Activated CD4-positive, alpha-beta T cell treated with anti-CD3 and anti-CD28 coated beads, Interleukin-2, amount 50 U/mL, for 1 hour (primary cell): ENCODE data around the gene DGCR6.
"Not testable (repeated sequence)": the region's sequence is repeated elsewhere in the genome, so short reads cannot be mapped to it uniquely, and the experiment has no call there.

Experiments used
- DNase-seq: peaks from one replicate; pipeline ENCODE4 v3.0.0-alpha.2; 2020

Gene DGCR6

DNA sequence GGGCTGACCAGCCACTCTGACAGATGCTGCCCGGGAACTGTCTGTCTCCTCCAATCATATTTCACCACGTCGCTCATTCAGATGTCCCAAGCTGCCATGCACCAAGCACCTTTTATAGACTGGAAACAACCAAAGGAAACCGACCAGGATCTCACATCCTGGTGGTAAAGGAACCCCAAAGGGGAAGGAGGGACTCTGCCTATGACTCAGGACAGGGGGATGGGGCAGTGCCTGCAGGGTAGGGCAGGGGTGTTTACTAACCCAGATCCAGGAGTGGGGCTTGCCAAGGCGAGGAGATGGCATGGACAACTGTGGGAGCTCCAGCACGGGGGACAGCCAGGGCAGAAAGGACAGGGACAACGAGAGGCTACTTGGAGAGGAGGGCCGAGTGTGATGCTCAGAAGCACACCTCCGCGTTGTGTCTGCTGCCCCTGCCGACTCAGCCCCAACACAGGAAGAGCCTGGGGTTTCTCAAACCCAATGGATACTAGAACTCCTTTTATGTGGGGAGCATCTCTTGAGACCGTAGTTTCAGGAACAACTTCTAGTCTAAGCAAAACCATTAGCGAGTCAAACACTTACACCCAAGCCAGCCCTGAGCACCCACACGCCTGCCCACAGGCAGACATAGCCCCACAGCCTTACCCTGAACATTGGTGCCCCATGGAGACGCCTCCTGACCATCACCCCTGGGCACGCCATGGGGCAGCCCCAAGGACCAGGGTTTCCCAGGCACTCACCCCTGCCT is 26.0 kb downstream of the DGCR6 start:
- DNase-seq, result no peak

DNA sequence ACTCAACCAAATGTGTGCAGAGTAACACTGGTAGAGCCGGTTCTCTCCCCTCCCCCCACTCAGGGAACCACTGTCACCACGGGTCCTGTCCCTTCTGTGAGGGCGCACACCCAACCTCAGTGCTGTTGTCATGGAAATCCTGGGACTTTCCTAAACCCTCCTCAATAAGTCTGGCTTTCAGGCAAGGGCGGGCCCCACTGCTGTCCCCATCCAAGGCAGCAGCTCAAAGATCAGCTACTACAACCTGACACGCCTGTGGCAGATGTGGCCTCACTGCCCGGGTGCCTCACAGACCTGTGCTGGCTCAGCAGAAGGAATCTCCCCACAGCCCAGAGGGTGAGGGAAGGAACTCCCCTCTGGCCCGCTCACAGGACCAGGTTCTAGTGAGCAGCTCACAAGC is 27.8 kb downstream of the DGCR6 start:
- DNase-seq, result no peak

DNA sequence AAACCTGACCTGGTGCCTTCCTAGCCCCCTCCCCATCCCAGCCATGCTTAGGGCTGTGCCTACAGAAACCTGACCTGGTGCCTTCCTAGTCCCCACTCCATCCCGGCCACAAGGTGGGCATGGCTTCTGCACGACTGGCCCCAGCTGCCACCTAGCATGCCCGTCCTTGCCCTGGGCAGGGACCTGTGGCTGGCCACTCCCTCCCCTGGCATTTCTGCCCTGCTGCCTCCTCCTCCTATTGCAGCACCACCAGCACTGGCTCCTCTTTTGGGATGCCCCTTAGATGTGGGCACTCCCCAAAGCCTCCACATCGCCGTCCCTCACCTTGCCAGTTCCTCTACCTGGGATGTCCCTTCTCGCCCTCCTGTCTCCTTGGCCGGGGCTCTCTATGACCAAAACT is 28.6 kb downstream of the DGCR6 start:
- not testable (repeated sequence) for DNase-seq

DNA sequence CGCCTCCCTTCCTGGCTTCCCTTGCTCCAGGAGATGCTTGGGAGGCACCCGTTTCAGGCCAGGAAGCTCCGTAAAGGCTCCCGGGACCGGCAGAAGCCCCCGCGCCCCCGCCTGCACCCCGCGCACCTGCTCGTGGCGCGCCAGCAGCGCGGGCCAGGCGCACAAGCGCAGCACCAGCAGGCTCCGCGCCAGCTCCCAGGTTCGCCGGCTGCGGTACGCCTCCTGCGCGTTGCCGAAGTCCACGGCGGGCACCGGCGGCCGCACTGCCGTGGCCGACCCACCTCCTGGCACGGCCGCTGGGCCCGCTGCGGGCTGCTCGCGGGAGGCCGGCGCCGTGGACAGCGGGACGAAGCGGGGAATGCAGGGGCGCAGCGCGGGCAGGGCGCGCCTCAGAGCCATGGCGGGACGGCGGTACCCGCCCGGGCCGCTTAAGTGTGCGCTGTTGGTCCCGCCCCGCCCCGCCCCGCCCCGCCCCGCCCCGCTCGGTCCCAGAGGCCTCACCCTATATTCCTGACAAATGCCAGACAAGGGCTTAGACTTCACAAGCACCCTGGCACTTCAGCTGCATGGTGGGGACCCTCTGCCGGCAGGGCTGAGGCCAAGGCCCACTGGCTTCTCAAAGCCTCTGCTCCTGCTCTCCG is 29.9 kb downstream of the DGCR6 start, which contains the start of gene PRODH:
Gene PRODH (minus strand): TSS at position 405 of the 641 bp plus-strand sequence. CDS start 6 bp downstream, at position 399.
- DNase-seq, result no peak

DNA sequence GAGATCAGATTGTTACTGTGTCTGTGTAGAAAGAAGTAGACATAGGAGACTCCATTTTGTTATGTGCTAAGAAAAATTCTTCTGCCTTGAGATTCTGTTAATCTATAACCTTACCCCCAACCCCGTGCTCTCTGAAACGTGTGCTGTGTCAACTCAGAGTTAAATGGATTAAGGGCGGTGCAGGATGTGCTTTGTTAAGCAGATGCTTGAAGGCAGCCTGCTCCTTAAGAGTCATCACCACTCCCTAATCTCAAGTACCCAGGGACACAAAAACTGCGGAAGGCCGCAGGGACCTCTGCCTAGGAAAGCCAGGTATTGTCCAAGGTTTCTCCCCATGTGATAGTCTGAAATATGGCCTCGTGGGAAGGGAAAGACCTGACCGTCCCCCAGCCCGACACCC is 32.6 kb downstream of the DGCR6 start:
- DNase-seq, result not testable (repeated sequence)

DNA sequence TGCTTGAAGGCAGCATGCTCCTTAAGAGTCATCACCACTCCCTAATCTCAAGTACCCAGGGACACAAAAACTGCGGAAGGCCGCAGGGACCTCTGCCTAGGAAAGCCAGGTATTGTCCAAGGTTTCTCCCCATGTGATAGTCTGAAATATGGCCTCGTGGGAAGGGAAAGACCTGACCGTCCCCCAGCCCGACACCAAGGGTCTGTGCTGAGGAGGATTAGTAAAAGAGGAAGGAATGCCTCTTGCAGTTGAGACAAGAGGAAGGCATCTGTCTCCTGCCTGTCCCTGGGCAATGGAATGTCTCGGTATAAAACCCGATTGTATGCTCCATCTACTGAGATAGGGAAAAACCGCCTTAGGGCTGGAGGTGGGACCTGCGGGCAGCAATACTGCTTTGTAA is 41.0 kb downstream of the DGCR6 start:
- DNase-seq, result not testable (repeated sequence)

DNA sequence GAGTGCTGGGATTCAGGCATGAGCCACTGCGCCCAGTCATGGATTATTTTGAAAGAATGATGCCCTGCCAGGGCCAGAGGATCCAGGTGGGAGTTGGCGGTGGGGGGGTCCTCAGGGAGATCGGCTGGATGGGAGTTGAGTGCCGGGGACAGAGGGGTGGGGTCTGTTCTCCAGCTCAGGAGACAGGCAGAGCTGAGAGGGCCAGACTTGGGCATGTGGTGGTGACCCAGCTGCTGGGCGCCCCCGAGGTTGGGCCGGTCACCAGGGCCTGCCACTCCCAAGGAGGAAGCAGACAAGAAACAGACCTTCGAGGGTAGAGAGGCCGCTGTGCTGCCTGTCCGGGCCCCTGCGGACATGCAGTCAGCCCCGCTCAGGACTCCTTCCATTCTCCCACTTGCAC is 41.8 kb downstream of the DGCR6 start:
- DNase-seq, result no peak

DNA sequence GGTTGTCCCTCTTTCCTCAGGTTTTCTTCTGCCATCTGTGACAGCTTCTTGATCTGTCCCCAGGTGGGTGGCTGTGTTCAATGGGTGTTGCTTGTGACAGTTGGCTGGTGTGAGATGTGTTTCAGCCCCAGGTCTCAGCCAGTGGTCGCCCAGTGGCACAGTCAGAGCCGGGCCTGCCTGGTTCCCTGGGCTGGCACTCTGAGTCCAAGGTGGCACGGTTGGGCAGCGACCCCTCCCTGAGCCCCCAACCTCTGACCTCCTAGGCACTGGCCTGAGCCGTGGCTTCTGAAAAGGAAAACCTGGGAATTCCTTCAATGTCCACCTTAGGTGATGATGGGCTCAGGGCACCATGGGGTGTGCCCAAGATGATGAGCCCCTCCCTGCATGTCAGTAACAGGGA is 44.0 kb downstream of the DGCR6 start:
- DNase-seq, result no peak

DNA sequence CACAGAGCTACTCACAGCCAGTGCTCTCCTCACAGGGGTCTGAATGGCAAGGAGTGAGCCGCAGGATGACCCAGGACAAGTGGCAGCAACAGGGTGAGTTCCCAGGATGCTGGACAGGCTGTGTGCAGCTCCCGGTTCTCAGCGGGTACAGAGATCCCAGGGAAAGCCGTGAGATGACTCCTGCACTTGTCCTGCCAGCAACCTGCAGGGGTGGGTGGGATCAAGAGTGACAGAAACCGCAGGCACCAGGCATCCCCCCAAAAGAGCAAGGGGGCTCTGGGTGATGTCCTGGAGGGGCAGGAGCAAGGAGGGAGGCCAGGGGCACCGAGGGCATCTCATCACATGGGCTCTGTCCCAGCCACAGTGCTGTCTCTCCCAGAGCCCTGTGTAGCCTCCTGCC is 45.9 kb downstream of the DGCR6 start:
- DNase-seq, result no peak

DNA sequence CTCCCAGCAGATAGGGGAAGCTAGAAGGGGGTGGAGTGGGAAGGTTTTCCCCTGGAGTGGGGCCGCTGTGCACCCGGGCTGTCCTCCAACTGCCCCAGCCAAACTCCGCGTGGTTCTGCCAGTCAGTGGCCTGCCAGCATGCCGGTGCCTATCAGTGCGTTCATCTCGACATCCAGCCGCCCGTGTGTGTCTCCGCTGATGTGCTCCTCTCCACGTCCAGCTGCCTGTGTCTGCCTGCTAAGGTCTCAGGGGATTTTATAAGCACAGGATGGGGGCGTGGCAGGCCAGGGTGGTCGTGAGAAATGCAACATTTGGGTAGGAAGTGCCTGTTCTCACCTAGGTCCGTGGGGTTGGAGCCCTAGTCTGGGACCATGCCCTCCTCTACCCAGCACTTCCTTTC is 47.0 kb downstream of the DGCR6 start:
- DNase-seq, result not testable (repeated sequence)

DNA sequence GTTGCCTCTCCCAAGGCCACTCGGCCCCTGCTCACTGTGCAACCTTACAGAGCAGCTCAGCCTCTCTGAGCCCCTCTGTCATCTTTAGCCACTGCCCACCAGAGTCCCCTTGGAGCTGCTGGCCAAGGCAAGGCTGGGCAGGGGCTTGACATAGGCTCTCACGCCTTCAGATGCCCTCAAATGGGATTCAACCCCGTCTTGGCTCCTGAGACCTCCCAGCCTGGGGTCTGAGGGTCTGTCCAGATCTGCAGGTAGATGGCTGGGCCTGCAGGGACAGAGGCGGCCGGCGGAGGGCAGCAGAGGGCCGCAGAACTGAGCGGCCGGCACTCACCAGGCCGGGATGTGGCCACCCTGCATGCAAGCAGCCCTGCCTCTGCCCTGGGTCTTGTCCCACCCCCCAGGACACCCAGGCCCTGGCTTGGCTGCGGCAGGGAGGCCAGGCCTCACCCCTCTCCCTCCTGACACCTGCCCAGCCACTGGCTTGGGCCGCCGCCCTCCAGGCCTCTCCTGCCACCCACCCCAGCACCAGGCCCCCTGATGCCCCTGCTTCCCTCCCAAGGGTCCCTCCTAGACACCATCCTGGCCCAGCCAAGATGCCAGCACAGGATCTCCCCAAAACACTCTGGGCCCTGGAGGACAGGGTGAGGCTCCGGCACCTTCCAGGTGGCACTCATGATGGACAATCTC is 48.3 kb downstream of the DGCR6 start:
- peak; percentile 46 for DNase-seq

DNA sequence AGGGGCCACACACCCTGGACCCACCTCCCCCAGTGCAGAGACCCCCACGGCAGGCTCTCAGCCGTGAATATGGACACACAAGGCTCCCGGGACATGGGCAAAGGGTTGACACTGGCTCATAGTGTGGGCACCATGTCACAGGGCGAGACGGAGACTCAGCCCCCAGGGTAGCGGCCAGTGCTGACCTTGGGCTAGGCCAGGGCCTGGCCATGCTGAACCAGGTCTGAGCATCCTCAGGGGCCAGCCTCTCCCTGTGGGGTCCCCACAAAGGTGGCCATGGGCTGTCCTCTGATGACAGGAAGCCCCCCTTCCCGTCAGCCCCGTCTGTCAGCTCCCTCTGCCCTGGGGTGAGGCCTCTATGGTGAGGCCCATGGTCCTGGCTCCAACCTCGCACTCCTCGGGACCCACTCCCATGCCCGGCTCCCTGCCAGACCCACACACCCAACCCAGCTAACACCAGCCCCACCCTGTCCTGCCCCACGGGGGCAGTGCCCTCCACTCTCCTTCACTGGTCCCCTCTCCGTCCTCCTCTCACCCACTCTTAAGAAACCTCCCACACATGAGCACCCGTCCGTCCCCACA is 49.0 kb downstream of the DGCR6 start:
- no peak for DNase-seq

DNA sequence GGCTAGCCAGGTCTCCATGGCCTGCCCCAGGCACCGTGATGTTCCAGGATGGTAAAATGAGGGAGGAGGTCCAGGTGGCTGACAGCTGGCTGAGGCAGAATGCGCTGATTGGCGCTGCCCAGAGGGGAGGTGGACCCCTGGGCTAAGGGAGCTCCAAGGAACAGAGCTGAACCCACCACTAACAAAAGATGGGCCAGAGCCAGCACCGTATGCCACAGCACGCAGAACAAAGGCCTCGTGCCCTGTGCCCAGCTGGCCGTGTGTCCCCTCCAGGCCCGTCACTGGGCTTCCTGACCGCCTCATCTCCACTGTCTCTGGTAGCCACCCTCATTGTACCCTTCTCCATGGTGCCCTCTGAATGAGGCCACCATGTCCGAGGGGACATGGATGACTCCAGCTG is 49.6 kb downstream of the DGCR6 start:
- DNase-seq, result no peak

DNA sequence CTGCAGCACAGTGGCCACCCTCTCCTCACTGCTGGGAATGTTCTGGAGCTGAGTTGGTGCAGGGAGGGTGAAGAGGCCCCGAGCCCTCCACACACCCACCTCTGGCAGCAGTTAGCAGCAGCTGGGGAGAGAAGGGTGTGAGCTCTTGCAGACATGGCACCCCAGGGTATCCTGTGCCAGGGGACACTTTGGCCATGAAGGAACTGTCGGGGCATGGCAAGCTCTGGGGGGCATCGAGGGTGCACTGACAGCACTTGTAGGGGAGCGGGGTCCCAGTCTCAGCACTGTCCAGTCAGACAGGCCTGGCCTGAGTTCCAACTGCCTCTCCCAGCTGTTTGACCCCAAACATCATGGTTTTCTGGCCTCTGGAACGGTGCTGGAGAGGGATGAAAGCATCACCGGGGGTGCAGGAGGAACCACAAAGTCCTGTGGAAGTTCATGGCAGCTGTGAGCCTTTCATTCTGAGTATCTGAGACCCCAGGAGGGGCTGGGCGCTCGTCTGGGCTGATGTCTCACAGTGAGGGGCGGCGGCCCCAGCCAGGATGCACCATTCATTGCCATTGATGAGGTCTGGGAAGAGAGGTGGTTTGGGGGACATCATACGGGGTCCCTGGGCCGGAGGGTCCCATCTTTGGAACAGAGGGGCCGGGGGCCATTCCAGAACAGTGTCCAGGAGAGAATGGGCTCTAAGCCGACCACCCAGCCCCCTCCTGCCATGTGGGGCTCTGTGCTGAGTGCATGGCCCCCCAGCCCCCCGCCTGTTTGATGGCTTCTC is 50.2 kb downstream of the DGCR6 start:
- not testable (repeated sequence) for DNase-seq

DNA sequence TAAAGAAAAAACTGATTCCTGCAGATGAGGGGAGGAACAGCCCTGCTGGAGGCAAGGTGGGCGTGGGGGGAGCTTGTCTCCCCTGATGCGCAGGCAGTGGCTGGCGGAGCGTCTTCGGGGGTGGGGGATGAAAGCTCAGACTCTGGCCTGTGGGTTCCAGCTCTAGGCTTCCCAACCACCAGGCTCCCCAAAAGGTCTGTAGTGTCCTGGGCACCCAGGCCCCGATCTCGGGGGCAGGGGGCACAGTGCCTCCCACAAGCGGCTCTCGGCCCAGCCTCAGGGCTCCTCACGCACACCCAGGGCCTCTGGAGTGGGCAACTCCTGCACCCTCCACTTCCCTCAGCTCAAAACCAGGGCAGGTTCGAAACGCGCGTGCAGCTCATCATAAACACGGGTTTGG is 50.8 kb downstream of the DGCR6 start:
- DNase-seq, result not testable (repeated sequence)

DNA sequence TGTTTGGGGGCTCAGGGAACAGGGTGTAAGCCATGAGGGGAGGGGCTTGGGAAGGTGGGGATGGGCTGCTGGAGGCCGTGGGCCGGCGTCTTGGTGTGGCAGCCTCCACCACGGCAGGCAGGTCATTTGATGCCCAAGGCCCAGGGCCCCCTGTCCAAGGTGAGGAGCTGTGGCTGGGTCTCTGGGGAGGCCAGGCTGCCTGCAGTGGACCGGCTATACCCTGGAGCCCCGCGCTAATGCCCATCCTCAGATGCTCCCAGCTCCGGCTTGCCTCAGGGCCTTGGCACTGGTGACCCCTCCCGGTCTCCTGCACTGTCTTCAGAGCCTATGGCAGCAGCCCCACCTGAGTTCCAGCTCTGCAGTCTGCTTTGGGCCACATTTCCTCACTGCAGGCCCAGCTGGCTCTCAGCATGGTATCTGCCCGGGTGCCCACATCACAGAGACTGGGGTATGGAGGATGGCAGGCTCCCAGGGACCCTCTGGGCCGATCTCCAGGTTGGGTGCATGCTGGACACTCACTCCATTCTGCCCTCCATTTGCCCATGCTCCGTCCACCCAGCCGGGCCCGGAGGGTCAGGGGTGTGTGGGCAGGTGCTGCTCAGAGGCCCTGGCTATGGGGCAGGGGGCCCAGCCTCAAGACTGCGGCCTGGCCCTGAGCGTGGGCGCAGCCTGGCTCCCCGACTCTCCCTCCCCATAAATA is 51.7 kb downstream of the DGCR6 start:
- not testable (repeated sequence) for DNase-seq

DNA sequence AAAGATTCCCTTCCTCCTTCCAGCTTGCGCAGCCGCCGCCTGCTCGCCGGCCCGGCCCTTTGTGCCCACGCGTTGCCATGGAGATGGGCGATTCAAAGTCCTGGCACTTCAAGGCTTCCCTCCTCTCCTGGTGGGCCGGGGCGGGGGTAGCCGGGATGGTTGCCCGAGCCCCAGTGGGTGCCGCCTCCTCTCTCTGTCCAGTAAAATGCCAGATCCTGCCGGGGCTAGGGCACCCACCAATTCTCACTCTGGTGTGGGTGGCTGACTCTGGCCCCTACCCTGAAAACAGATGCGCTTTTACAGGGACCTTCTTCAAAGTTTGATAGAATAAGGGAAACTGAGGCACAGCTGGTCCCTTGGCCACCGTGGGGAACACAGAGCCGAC is 52.2 kb downstream of the DGCR6 start:
- not testable (repeated sequence) for DNase-seq

DNA sequence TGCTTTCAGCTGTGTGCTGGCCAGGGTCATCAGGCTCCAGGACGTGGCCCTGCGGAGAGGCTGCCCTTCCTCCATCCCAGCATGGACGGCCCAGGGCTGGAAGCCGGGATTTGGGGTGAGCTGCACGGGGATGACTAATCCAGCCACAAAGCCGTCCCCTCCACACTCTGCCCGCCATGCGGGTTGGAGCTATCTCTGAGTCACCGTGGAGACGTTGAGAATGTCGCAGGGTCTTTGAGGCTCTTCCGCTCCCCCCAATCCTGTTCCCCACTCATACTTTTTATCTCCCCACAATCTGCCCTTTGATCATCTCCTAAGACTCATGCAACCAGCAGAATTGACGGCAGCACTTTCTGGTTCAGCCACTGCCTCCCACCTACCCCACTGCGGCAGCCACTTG is 52.6 kb downstream of the DGCR6 start:
- not testable (repeated sequence) for DNase-seq

DNA sequence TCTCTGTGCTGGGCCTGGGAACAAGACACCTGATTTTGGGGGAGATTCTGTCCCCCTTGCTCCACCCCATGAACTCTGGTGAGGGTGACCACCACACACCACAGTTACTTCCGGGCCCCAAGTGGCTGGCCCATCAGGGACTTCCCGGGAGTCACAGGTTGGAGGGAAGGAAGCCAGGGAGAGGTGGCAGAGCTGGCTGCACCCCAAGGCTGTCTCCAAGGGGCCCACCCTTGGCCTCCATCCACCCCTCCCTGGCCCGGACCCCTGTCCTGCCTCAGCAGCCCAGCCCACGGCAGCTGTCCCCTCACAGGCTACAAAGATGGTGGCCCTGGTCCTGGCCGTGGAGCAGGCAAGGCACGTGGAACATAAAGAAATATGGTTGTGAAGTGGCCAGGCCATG is 53.1 kb downstream of the DGCR6 start:
- not testable (repeated sequence) for DNase-seq

DNA sequence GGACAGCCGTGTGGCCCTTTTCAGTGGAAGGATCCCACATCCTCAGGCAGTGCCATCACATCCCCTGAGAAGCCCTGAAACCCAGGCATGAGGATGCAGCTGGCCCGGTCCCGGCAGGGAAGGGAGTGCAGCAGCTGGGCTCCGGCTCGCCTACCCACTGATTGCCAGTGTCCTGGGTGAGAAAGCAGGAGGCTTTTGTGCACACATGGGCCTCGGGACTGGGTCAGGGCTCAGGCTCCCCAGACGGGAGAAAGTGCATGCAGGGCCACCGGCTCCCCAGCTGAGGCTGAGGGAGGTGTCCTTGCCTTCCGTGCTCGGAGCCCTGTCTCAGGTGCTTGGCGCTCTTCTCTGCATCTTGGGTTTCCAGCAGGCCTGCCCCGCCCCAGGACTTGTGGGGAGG is 53.6 kb downstream of the DGCR6 start:
- not testable (repeated sequence) for DNase-seq

DNA sequence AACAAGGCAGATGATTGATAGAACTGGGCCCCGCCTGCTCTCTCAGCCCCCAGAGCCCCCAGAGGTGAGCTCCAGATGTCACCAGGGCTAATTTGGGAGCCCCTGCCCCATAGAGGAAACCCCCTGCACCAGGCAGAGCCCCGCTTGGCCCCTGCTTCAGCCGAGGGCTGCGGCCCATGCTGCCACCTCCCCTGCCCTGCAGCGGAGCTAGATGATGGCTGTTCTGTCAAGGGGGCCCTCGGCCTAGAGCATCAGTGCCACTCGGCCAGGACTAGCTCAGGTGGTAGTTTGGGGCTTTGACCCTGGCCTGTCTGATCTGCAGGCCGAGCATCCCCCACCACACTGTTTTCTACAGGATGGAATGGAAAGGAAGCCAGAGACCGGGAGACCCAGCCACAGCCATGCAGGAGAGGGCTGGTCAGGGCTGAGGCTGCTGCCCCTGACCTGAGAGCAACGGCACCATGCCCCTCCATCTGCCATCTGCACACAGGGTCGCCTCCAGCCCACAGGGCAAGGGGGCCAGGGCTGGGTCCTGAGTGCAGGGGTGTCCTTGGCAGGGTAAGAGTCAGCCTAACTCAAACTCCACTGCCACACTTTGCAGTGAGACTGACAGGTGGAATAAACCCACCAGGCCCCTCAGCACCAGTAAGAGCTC is 54.2 kb downstream of the DGCR6 start:
- not testable (repeated sequence) for DNase-seq

DNA sequence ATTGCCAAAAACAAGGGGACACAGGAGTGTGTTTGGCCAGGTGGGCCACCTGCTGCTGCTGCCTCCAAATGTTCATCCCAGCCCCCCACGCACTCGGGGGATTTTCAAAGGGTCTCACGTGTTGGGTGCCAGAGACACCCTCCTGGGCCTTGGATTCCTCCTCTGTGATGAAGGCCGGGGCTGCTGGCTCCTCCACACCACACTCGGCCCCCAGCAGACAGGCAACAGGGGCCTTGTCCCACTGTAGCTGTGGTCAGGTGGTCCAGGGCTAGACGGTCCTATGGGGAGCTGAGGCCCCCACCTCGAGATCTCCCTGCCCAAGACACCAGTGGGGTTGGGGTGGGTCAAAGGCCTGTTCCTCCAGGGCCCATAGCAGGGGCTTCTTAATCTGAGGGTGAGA is 55.1 kb downstream of the DGCR6 start:
- not testable (repeated sequence) for DNase-seq
